HEK293 (cell line): ENCODE measurements around the gene PLCH2.

Experiments
- CTCF ChIP-seq: fragments of 450-650 bp; formaldehyde crosslinking; IDR thresholded peaks from 2 replicates; pipeline ENCODE4 v1.5.1; 2016; ENCODE audit warnings: missing biosample characterization, missing genetic modification characterization
- HOXD13 ChIP-seq: sonication (generic); formaldehyde crosslinking; IDR thresholded peaks from 2 replicates; pipeline ENCODE4 v1.8.0; 2022; ENCODE audit warnings: missing genetic modification reagents, borderline replicate concordance
- MYNN ChIP-seq: fragments of 450-650 bp; formaldehyde crosslinking; IDR thresholded peaks from 2 replicates; pipeline ENCODE4 v1.5.1; 2016; ENCODE audit warnings: missing biosample characterization, missing genetic modification characterization, borderline replicate concordance
- ZNF280D ChIP-seq: fragments of 450-650 bp; formaldehyde crosslinking; IDR thresholded peaks from 2 replicates; pipeline ENCODE4 v1.5.1; 2016; ENCODE audit warnings: missing biosample characterization, missing genetic modification characterization
- ZNF404 ChIP-seq: fragments of 450-650 bp; formaldehyde crosslinking; IDR thresholded peaks from 2 replicates; pipeline ENCODE4 v1.5.1; 2017; ENCODE audit warnings: missing biosample characterization, missing genetic modification characterization
- ZNF473 ChIP-seq: fragments of 450-650 bp; formaldehyde crosslinking; IDR thresholded peaks from 2 replicates; pipeline ENCODE4 v1.5.1; 2017; ENCODE audit warnings: missing biosample characterization, missing genetic modification characterization
- TF ChIP-seq, protein P1 (sequence below): fragments of 450-650 bp; formaldehyde crosslinking; IDR thresholded peaks from 2 replicates; pipeline ENCODE4 v1.5.1; 2016; ENCODE audit warnings: missing biosample characterization, missing genetic modification characterization

DNA sequence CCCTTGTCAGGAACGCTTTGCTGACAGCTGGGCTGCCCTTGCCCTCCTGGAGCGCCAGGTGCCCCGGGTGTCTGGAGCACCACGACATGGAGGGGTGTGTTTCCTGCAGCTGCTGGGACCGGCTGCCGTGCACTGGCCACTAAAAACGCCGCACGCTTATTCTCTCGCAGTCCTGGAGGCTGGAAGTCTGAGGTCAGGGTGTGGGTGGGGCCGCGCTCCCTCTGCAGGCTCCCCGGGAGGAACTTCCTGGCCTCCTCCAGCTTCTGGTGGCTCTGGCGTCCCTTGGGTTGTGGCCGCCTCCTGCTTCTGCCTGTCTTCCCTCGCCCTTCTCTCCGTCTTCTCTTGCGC is 28.0 kb upstream of the PLCH2 start:
- TF ChIP-seq ZNF404 (no peak), CTCF (tag by site-specific recombination) (no peak), ZNF473 (no peak), HOXD13 (no peak), MYNN (tag by site-specific recombination) (no peak), ZNF280D (no peak)
- TF ChIP-seq, protein P1, sequence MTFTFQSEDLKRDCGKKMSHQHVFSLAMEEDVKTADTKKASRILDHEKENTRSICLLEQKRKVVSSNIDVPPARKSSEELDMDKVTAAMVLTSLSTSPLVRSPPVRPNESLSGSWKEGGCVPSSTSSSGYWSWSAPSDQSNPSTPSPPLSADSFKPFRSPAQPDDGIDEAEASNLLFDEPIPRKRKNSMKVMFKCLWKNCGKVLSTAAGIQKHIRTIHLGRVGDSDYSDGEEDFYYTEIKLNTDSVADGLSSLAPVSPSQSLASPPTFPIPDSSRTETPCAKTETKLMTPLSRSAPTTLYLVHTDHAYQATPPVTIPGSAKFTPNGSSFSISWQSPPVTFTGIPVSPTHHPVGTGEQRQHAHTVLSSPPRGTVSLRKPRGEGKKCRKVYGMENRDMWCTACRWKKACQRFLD (tag by site-specific recombination) = no peak
